HPDE6-E6E7 (cell line): ENCODE results near the gene PEPD.

Experiments used
- DNase-seq: peaks from one replicate; pipeline ENCODE4 v3.0.0; 2011; ENCODE audit warnings: missing footprints; ENCODE audit errors: extremely low spot score

Gene PEPD

GRCh38 chr19:33407716-33408115, 113.9 kb downstream of the PEPD start:
- no peak for DNase-seq

GRCh38 chr19:33407140-33407551, 114.4 kb downstream of the PEPD start:
- no peak for DNase-seq

- DNase-seq = peak; percentile 59
These were observed 115.0 kb downstream of the PEPD start for GRCh38 chr19:33406521-33407139.

GRCh38 chr19:33405553-33406461, 115.8 kb downstream of the PEPD start:
- no peak for DNase-seq

GRCh38 chr19:33405254-33405552, 116.4 kb downstream of the PEPD start:
- DNase-seq = no peak

- no peak for DNase-seq
These were observed 116.9 kb downstream of the PEPD start for GRCh38 chr19:33404506-33405253.

- no peak for DNase-seq
These were observed 117.7 kb downstream of the PEPD start for GRCh38 chr19:33403973-33404304.

- DNase-seq = no peak
These were observed 118.2 kb downstream of the PEPD start for GRCh38 chr19:33403221-33403972.

- peak; percentile 19 for DNase-seq
These were observed 119.0 kb downstream of the PEPD start for GRCh38 chr19:33402421-33403220.

- DNase-seq = no peak
These were observed 119.7 kb downstream of the PEPD start for GRCh38 chr19:33401683-33402420.

- DNase-seq = no peak
These were observed 120.5 kb downstream of the PEPD start for GRCh38 chr19:33400856-33401682.

GRCh38 chr19:33399745-33400681, 121.6 kb downstream of the PEPD start:
- no peak for DNase-seq

GRCh38 chr19:33399081-33399744, 122.4 kb downstream of the PEPD start:
- DNase-seq = no peak

GRCh38 chr19:33398361-33399060, 123.1 kb downstream of the PEPD start:
- no peak for DNase-seq

- no peak for DNase-seq
These were observed 123.8 kb downstream of the PEPD start for GRCh38 chr19:33397536-33398360.
